ENCODE data around the gene LEF1.

- TF ChIP-seq, protein P1, sequence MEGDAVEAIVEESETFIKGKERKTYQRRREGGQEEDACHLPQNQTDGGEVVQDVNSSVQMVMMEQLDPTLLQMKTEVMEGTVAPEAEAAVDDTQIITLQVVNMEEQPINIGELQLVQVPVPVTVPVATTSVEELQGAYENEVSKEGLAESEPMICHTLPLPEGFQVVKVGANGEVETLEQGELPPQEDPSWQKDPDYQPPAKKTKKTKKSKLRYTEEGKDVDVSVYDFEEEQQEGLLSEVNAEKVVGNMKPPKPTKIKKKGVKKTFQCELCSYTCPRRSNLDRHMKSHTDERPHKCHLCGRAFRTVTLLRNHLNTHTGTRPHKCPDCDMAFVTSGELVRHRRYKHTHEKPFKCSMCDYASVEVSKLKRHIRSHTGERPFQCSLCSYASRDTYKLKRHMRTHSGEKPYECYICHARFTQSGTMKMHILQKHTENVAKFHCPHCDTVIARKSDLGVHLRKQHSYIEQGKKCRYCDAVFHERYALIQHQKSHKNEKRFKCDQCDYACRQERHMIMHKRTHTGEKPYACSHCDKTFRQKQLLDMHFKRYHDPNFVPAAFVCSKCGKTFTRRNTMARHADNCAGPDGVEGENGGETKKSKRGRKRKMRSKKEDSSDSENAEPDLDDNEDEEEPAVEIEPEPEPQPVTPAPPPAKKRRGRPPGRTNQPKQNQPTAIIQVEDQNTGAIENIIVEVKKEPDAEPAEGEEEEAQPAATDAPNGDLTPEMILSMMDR (IDR thresholded peaks at IDR 0.05): no peak
- TF ChIP-seq POLR2A (IDR thresholded peaks at IDR 0.05): no peak
Observed at GRCh38 chr4:108013327-108013726, 155.4 kb downstream of the LEF1 start.

Data from heart left ventricle (tissue), 13 donors.